Measurements from ENCODE around the gene FAF1. TPM values are rescaled to one million over a fixed set of nuclear protein-coding genes. Genes with fewer than 3 reads are reported as not detected.
A peak's percentile ranks its signal among the peaks of the same experiment; 100 is the strongest.

The FAF1 gene
- total RNA-seq, 2 experiments from 2014 or later, result 42.3 to 114 TPM

DNA sequence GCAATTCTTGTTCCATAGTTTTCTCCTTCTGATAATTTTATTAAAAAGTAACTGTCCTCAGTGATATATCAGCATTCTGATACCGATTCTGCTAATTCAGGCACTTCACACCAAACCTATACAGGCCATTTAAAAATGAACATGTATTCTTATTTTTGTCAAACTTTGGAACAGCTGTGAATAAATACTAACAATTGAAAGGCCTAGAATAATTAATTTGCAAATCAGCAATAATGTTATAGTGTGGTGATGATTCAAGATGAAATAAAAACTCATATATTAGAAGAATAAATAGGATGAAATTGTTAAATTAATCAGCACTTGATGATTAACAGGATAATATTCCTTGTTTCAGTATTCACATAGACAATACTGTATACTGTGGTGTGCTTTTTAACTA is 19.9 kb upstream of the FAF1 start:
- CTCF ChIA-PET (ENCODE audit: unreplicated experiment), result no interaction called here
- H2AFZ ChIP-seq (ENCODE audit: low read length), result no peak overlapping the region
- intact Hi-C loops (cut with micrococcal nuclease; ENCODE audit: unreplicated experiment), result loop anchor here (5.0 kb wide), 2 partner anchors 62 to 108 kb away; no protein-coding TSS in a partner anchor
- H3K9me2 ChIP-seq (ENCODE audit: insufficient read depth, low read length), result no peaks in the 10 kb centered on the region
- peak overlapping the region; percentile 77; the same call in 1 of the 2 replicates for H3K4me2 ChIP-seq (ENCODE audit: low read length)
- no peaks in the 10 kb centered on the region for H4K20me1 ChIP-seq (ENCODE audit: insufficient read depth, low read length)
- TF ChIP-seq EZH2phosphoT487 (IDR thresholded peaks at IDR 0.05; ENCODE audit: borderline replicate concordance, low read depth, low read length) (no peak), CTCF (conservative IDR thresholded peaks at IDR 0.05; ENCODE audit: low read length) (no peak)
- no peak for DNase-seq (ENCODE audit: low spot score)
- no peaks in the 10 kb centered on the region for H3K9me3 ChIP-seq (ENCODE audit: low read length)
- no peak overlapping the region for H3K27ac ChIP-seq (ENCODE audit: low read depth, low read length, poor library complexity, severe bottlenecking)
- H3K4me1 ChIP-seq (ENCODE audit: insufficient read depth, low read length, poor library complexity, severe bottlenecking), result peaks cover 30% of the 10 kb centered on the region
- no TSS peak for BruUV-seq (replicated peaks)
- H3K36me3 ChIP-seq (ENCODE audit: insufficient read depth, low read length), result peaks cover 4% of the 10 kb centered on the region; the same call in 1 of the 2 replicates
- no peaks in the 10 kb centered on the region; the same call in 1 of the 2 replicates for H3K79me2 ChIP-seq (ENCODE audit: insufficient read depth, low read depth, low read length)
- H3K4me3 ChIP-seq (ENCODE audit: low read depth, low read length, poor library complexity, severe bottlenecking), result no peak overlapping the region
- POLR2A ChIA-PET, result interaction anchor here (0.7 to 3.6 kb wide), 5 partner anchors 10 to 196 kb away, joined by 3 to 37 read pairs (median 14); partner anchors contain the start of genes CDKN2C and FAF1

DNA sequence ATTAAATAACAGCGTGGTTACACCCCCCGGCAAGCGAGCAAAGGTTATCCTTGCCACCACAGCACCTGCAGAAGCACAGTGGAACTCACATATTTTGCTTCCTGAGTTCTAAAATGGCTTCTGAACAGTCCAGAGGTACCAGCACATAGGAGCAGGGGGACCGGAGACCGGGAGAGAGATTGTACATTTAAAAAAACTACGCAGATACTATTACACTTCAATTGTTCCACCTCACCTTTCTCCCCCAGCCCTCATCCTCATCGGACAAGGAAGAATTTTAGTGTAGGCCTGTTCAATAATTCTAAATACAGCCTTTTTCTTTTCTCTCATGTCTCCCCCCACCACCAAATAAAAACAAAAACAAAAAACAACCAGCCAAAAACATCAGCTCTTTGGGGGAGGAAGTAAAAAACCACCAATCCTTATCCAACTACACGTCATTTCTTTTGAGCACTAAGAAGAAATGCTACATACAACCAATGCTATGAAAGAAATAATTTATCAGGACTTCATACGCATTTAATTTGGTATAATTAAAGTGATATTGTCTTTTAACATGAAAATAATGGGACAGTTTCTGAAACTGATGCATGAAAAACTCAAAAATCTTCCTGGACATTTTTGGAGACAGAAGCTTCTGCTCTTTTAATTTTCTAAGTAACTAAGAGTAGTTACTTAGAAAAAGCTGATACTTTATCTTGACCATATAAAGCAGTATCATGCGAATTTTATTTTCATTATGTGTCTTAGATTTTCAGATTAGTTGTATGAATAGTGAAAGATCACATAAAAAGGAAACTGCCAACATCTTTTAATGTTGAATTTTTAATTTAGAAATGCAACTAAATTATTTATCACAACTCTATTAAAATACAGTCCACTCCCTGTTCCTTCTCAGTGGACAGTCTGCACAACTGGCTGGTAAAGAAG is 19.1 kb upstream of the FAF1 start:
- no peaks in the 10 kb centered on the region; the same call in 1 of the 2 replicates for H3K79me2 ChIP-seq (ENCODE audit: insufficient read depth, low read depth, low read length)
- POLR2A ChIA-PET, result interaction anchor here (0.6 to 3.6 kb wide), 7 partner anchors 9 to 195 kb away, joined by 3 to 37 read pairs (median 8); partner anchors contain the start of genes CDKN2C and FAF1

More for the DNA sequence above, 19.1 kb upstream of the FAF1 start:
- no peaks in the 10 kb centered on the region for H3K9me2 ChIP-seq (ENCODE audit: insufficient read depth, low read length)
- DNase-seq (ENCODE audit: low spot score), result peak; percentile 61
- peaks cover 12% of the 10 kb centered on the region for H3K36me3 ChIP-seq (ENCODE audit: insufficient read depth, low read length)
- CTCF ChIA-PET (ENCODE audit: unreplicated experiment), result no interaction called here
- no peak for TF ChIP-seq CTCF (conservative IDR thresholded peaks at IDR 0.05; ENCODE audit: low read length)
- TF ChIP-seq EZH2phosphoT487 (IDR thresholded peaks at IDR 0.05; ENCODE audit: borderline replicate concordance, low read depth, low read length), result no peak
- intact Hi-C loops (cut with micrococcal nuclease; ENCODE audit: unreplicated experiment), result loop anchor here (1.0 to 5.0 kb wide), 3 partner anchors 21 to 107 kb away; no protein-coding TSS in a partner anchor
- peak overlapping the region; percentile 26 for H3K27ac ChIP-seq (ENCODE audit: low read depth, low read length, poor library complexity, severe bottlenecking)
- H3K4me3 ChIP-seq (ENCODE audit: low read depth, low read length, poor library complexity, severe bottlenecking), result peak overlapping the region; percentile 91
- peaks cover 30% of the 10 kb centered on the region for H3K4me1 ChIP-seq (ENCODE audit: insufficient read depth, low read length, poor library complexity, severe bottlenecking)
- peak overlapping the region; percentile 52; the same call in 1 of the 2 replicates for H2AFZ ChIP-seq (ENCODE audit: low read length)
- BruUV-seq (replicated peaks), result TSS peak; percentile 41
- no peaks in the 10 kb centered on the region for H4K20me1 ChIP-seq (ENCODE audit: insufficient read depth, low read length)
- peak overlapping the region; percentile 77 for H3K4me2 ChIP-seq (ENCODE audit: low read length)
- no peaks in the 10 kb centered on the region for H3K9me3 ChIP-seq (ENCODE audit: low read length)

All from OCI-LY7 (cell line).